ENCODE results near the gene NEURL4. TPM values are rescaled to one million over a fixed set of nuclear protein-coding genes. Genes with fewer than 3 reads are reported as not detected.
A peak's percentile ranks its signal among the peaks of the same experiment; 100 is the strongest.
"Not testable (repeated sequence)": the region's sequence is repeated elsewhere in the genome, so short reads cannot be mapped to it uniquely, and the experiment has no call there.

The NEURL4 gene
- total RNA-seq, 1 experiment from 2014 or later: 17.0 TPM

GRCh38 chr17:7347630-7348477 is 18.7 kb upstream of the NEURL4 start:
- DNase-seq (ENCODE audit: low read depth): no peak

GRCh38 chr17:7346761-7347614 is 17.9 kb upstream of the NEURL4 start:
- no peak for DNase-seq (ENCODE audit: low read depth)

GRCh38 chr17:7343250-7343649 is 14.1 kb upstream of the NEURL4 start:
- DNase-seq (ENCODE audit: low read depth): no peak

- DNase-seq (ENCODE audit: low read depth): no peak
Measured at GRCh38 chr17:7341842-7342241, 12.7 kb upstream of the NEURL4 start.

GRCh38 chr17:7340179-7340578 is 11.0 kb upstream of the NEURL4 start:
- no peak for DNase-seq (ENCODE audit: low read depth)

- DNase-seq (ENCODE audit: low read depth): not testable (repeated sequence)
Measured at GRCh38 chr17:7337600-7337999, 8.5 kb upstream of the NEURL4 start.

- no peak for DNase-seq (ENCODE audit: low read depth)
Measured at GRCh38 chr17:7336240-7337175, 7.4 kb upstream of the NEURL4 start, which contains the start of gene ACAP1. TSS of gene ACAP1 (plus strand) at chr17:7336529. CDS start at chr17:7336735, 206 bp downstream.

GRCh38 chr17:7335765-7336164 is 6.6 kb upstream of the NEURL4 start:
- not testable (repeated sequence) for DNase-seq (ENCODE audit: low read depth)

GRCh38 chr17:7334938-7335538 is 5.9 kb upstream of the NEURL4 start:
- DNase-seq (ENCODE audit: low read depth): no peak

- DNase-seq (ENCODE audit: low read depth): not testable (repeated sequence)
Measured at GRCh38 chr17:7332600-7333069, 3.5 kb upstream of the NEURL4 start.

- DNase-seq (ENCODE audit: low read depth): no peak
Measured at GRCh38 chr17:7332111-7332510, 3.0 kb upstream of the NEURL4 start.

GRCh38 chr17:7330638-7331015 is 1.5 kb upstream of the NEURL4 start:
- DNase-seq (ENCODE audit: low read depth): no peak

GRCh38 chr17:7329997-7330637 is 982 bp upstream of the NEURL4 start:
- peak; percentile 91 for DNase-seq (ENCODE audit: low read depth)

- DNase-seq (ENCODE audit: low read depth): peak; percentile 99
Measured at GRCh38 chr17:7329374-7329996, 350 bp upstream of the NEURL4 start.

GRCh38 chr17:7328009-7328408 is 1.1 kb downstream of the NEURL4 start:
- no peak for DNase-seq (ENCODE audit: low read depth)

- DNase-seq (ENCODE audit: low read depth): no peak
Measured at GRCh38 chr17:7327501-7327900, 1.6 kb downstream of the NEURL4 start.

- DNase-seq (ENCODE audit: low read depth): no peak
Measured at GRCh38 chr17:7327056-7327455, 2.1 kb downstream of the NEURL4 start.

- DNase-seq (ENCODE audit: low read depth): no peak
Measured at GRCh38 chr17:7326186-7326585, 2.9 kb downstream of the NEURL4 start.

- DNase-seq (ENCODE audit: low read depth): no peak
Measured at GRCh38 chr17:7325031-7325528, 4.1 kb downstream of the NEURL4 start.

GRCh38 chr17:7324438-7324779 is 4.7 kb downstream of the NEURL4 start:
- DNase-seq (ENCODE audit: low read depth): no peak
